ENCODE measurements around the gene GCK.

The GCK gene

DNA sequence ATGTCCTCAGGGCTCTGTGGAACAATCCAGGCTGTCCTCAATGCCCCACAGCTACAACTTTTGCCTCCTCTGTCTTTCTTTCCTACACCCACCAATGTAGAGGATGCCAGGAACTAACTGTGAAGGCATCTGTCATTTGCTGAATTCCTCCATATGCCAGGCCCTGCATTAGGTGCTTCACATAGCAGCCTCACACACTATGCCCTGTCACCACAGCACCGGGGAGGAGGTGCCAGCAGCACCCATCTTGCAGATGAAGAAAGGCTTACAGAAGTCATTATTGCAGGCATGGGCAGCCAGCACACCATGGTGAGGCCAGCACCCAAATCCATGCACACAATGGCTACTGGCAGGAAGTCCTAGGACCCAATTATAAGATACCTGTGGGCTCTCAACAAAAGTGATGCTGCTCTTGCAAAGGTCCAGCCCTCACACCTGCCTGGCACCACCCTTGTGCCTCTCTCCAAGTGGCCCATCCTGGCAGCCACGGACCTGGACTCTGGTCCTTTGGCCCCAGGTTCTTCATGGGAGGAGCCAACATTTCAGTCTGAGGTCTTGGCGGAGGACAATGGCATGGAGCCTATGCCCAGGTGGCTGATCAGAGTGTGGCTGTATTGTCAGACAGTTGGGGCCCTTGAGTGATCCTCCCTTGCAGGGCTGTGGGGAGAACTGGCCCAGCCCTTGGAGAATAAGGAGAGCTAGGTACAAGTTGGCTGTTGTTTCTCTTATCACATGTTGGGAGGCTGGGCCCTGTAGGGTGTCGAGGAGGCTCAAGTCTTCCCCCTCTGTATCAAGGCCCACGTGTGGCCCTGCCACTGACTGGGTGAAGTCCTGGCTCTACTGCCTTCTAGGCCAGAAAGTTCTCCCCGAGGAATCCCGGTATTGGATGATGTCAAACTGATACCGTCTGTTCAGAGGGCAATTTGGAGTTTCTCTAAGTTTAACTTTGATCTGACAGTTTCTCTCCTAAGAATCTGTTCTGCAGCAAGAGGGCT lies 33.8 kb downstream of the GCK start:
- H3K4me1 ChIP-seq (ENCODE audit: control insufficient read depth in 2 of 2, insufficient read depth in 2 of 2, low read length in 2 of 2), result no peaks in the 10 kb centered on the region
- H3K9ac ChIP-seq (ENCODE audit: low read depth in 1 of 2, low read length in 2 of 2), result no peak overlapping the region
- H3K27me3 ChIP-seq (ENCODE audit: control insufficient read depth in 2 of 2, insufficient read depth in 2 of 2, low read length in 2 of 2), result no peaks in the 10 kb centered on the region
- H3K27ac ChIP-seq (ENCODE audit: low read depth in 2 of 2, low read length in 2 of 2), result no peak overlapping the region
- no peaks in the 10 kb centered on the region for H3K36me3 ChIP-seq (ENCODE audit: control insufficient read depth in 2 of 2, insufficient read depth in 2 of 2, low read length in 2 of 2)
- no peak overlapping the region for H3K4me3 ChIP-seq (ENCODE audit: low read length in 2 of 2)
- H3K9me3 ChIP-seq (ENCODE audit: control insufficient read depth in 2 of 2, low read length in 2 of 2), result no peaks in the 10 kb centered on the region

DNA sequence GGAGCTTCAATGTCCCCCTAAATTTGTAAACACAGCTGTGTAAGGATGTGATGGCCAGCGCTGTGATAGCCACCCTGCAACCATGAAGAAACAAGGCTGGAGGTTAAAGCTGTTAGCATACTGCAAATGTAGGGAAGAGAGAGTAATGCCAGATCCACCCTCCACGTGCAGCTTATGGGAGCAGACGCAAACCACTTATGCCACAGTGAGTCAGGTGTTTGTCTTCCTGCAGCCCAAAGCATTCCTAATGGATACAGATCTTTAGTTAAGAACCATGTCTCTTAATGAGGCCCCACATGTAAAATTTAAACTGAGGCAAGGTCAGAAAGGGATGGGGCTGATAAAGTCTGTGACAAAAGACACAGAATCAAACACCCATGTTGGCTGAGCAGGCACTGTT lies 34.5 kb downstream of the GCK start:
- Histone ChIP-seq H3K36me3 (ENCODE audit: control insufficient read depth in 2 of 2, insufficient read depth in 2 of 2, low read length in 2 of 2) (no peaks in the 10 kb centered on the region), H3K27ac (ENCODE audit: low read depth in 2 of 2, low read length in 2 of 2) (no peak overlapping the region), H3K9me3 (ENCODE audit: control insufficient read depth in 2 of 2, low read length in 2 of 2) (no peaks in the 10 kb centered on the region), H3K4me1 (ENCODE audit: control insufficient read depth in 2 of 2, insufficient read depth in 2 of 2, low read length in 2 of 2) (no peaks in the 10 kb centered on the region), H3K27me3 (ENCODE audit: control insufficient read depth in 2 of 2, insufficient read depth in 2 of 2, low read length in 2 of 2) (no peaks in the 10 kb centered on the region), H3K4me3 (ENCODE audit: low read length in 2 of 2) (no peak overlapping the region), H3K9ac (ENCODE audit: low read depth in 1 of 2, low read length in 2 of 2) (no peak overlapping the region)

DNA sequence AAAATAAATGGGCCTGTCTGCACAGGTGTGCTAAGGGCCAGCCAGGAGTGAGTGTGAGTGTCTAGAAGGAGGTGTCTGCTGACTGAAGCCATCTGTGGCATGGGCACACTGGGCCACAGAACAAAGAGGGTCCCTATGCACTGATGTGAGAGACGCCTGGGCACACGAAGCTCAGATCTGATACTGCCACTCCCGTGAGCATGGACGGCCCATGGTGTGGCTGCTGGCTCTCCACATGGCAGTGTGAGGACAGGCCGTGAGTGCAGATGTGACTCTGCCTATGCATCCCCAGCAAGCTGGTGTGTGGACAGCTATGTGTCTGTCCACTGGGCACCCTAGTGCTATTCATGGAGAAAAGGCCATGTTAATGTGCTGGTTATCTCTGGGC lies 35.3 kb downstream of the GCK start:
- Histone ChIP-seq H3K9ac (ENCODE audit: low read depth in 1 of 2, low read length in 2 of 2) (no peak overlapping the region), H3K4me3 (ENCODE audit: low read length in 2 of 2) (no peak overlapping the region), H3K9me3 (ENCODE audit: control insufficient read depth in 2 of 2, low read length in 2 of 2) (no peaks in the 10 kb centered on the region), H3K36me3 (ENCODE audit: control insufficient read depth in 2 of 2, insufficient read depth in 2 of 2, low read length in 2 of 2) (no peaks in the 10 kb centered on the region), H3K27me3 (ENCODE audit: control insufficient read depth in 2 of 2, insufficient read depth in 2 of 2, low read length in 2 of 2) (no peaks in the 10 kb centered on the region), H3K27ac (ENCODE audit: low read depth in 2 of 2, low read length in 2 of 2) (no peak overlapping the region), H3K4me1 (ENCODE audit: control insufficient read depth in 2 of 2, insufficient read depth in 2 of 2, low read length in 2 of 2) (no peaks in the 10 kb centered on the region)

DNA sequence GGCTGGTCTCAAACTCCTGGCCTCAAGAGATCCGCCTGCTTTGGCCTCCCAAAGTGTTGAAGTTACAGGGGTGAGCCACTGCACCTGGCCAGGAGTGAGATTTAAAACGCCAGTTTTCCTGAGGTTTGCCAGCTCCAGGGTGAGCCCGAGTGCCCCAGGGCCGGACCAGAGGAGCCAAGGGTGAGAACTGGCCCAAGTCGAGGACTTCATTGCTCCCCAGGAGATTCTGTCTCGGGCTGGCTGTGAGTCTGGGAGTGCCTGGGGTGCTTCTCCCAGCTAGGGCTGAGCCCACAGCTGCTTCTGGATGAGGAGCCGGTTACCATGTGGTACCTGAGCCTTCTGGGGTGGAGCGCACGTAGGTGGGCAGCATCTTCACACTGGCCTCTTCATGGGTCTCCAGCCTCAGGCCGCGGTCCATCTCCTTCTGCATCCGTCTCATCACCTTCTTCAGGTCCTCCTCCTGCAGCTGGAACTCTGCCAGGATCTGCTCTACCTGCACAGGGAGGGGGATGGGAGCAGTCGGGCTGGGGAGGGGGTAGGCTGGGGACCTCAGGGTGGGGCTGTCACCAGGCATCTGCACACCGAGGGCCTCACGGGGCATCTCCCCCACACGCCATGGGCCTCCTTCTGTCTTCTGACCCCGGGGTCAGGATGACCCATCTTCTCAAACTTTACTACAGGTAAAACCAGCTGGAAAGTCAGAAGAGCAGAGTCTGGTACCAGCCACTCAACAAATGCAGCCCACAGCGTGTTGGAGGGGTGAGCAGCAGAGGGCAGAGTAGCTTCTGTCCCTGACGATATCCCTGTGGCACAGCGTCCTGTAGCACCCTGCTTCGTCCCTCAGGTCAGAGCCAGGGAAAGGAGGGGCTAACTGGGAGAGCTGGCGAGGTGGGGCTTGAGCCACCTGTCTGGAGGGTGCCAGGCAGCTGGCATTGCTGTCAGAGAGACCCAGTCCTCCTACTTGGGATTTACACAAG lies 36.0 kb downstream of the GCK start:
- Histone ChIP-seq H3K36me3 (ENCODE audit: control insufficient read depth in 2 of 2, insufficient read depth in 2 of 2, low read length in 2 of 2) (no peaks in the 10 kb centered on the region), H3K4me1 (ENCODE audit: control insufficient read depth in 2 of 2, insufficient read depth in 2 of 2, low read length in 2 of 2) (no peaks in the 10 kb centered on the region), H3K27ac (ENCODE audit: low read depth in 2 of 2, low read length in 2 of 2) (no peak overlapping the region), H3K4me3 (ENCODE audit: low read length in 2 of 2) (no peak overlapping the region), H3K27me3 (ENCODE audit: control insufficient read depth in 2 of 2, insufficient read depth in 2 of 2, low read length in 2 of 2) (no peaks in the 10 kb centered on the region), H3K9ac (ENCODE audit: low read depth in 1 of 2, low read length in 2 of 2) (no peak overlapping the region), H3K9me3 (ENCODE audit: control insufficient read depth in 2 of 2, low read length in 2 of 2) (no peaks in the 10 kb centered on the region)

DNA sequence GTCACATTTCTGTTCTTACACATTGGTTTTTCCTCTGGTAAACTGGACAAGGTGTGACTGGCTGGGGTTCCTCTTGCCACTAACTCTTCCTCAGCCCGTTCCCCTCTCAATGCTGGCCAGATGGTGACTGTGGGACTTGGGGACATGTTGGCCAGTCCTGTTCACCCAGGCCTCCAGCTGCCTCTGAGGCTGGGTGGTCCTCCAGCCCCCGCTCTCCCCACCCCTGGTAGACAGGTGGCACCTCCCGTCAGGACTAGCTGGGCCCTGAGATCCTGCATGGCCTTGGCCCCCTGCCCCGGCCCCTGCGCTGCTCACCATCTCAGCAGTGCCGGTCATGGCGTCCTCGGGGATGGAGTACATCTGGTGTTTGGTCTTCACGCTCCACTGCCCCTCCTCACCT lies 37.3 kb downstream of the GCK start:
- Histone ChIP-seq H3K4me1 (ENCODE audit: control insufficient read depth in 2 of 2, insufficient read depth in 2 of 2, low read length in 2 of 2) (no peaks in the 10 kb centered on the region), H3K36me3 (ENCODE audit: control insufficient read depth in 2 of 2, insufficient read depth in 2 of 2, low read length in 2 of 2) (no peaks in the 10 kb centered on the region), H3K9ac (ENCODE audit: low read depth in 1 of 2, low read length in 2 of 2) (no peak overlapping the region), H3K4me3 (ENCODE audit: low read length in 2 of 2) (no peak overlapping the region), H3K27me3 (ENCODE audit: control insufficient read depth in 2 of 2, insufficient read depth in 2 of 2, low read length in 2 of 2) (no peaks in the 10 kb centered on the region), H3K27ac (ENCODE audit: low read depth in 2 of 2, low read length in 2 of 2) (no peak overlapping the region), H3K9me3 (ENCODE audit: control insufficient read depth in 2 of 2, low read length in 2 of 2) (no peaks in the 10 kb centered on the region)

DNA sequence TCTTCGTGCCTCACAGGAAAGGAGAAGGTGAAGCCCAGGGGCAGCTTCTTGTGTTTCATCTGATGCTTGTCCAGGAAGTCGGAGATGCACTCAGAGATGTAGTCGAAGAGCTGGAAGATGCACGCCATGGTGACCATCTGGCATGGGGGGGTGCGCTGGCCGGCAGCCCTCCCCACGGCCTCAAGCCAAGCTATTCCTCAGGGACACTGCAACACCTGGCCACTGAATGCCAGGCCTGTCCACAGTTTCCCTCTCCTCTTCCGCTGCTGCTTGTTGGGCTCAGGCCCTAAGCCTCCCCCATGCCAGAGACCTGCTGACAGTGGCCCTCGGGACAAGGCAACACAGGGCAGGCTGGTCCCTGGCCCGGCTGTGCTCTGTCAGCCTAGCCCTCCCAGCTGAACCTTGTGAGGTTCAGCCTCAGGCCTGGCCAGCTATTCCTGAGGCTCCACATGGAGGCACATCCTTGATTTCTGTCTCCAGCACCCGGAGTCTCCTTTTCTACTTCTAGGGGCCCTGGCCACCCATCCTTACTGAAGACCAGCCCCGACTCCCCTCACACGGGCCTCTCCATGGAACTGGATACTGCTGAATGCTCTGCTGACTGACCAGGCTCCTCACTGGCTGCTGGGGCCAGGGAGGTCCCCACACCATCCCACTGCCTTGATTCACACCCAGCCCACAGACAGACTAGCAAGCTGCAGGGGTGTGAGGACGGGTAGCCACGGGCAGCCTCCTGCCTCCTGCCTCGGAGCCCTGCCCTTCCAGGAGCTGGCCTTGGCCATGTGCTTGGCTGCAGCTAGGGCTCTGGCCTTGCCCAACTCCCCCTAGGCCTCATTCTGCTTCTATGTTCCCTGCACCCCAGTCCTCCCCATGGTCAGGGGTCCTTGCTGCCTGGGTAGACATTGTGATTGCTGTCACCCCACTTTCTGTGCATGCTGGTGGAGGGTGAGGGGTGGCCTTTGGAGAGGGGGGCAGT lies 38.0 kb downstream of the GCK start:
- no peaks in the 10 kb centered on the region for H3K27me3 ChIP-seq (ENCODE audit: control insufficient read depth in 2 of 2, insufficient read depth in 2 of 2, low read length in 2 of 2)
- H3K9me3 ChIP-seq (ENCODE audit: control insufficient read depth in 2 of 2, low read length in 2 of 2), result no peaks in the 10 kb centered on the region
- H3K27ac ChIP-seq (ENCODE audit: low read depth in 2 of 2, low read length in 2 of 2), result no peak overlapping the region
- no peak overlapping the region for H3K4me3 ChIP-seq (ENCODE audit: low read length in 2 of 2)
- peaks cover 0 to 5% of the 10 kb centered on the region in 2 donors for H3K4me1 ChIP-seq (ENCODE audit: control insufficient read depth in 2 of 2, insufficient read depth in 2 of 2, low read length in 2 of 2)
- no peaks in the 10 kb centered on the region for H3K36me3 ChIP-seq (ENCODE audit: control insufficient read depth in 2 of 2, insufficient read depth in 2 of 2, low read length in 2 of 2)
- H3K9ac ChIP-seq (ENCODE audit: low read depth in 1 of 2, low read length in 2 of 2), result no peak overlapping the region

DNA sequence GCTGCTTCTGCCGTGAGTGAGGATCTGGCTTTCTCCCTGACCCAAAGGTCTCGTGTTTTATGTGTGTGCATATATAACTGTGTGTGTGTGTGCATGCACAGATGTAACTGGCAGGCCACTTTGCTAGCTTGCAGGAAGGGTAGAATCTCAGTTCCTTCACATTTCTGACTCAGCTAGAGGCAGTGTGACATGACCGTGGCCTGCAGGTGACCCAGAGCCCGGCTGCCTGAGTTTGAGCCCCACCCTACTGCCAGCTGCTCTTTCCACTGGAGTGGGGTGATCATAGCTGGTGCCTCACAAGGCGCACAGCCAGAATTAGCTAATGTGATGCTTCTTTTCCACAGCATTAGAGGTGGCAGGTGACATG lies 38.8 kb downstream of the GCK start:
- Histone ChIP-seq H3K4me3 (ENCODE audit: low read length in 2 of 2) (no peak overlapping the region), H3K9me3 (ENCODE audit: control insufficient read depth in 2 of 2, low read length in 2 of 2) (no peaks in the 10 kb centered on the region), H3K36me3 (ENCODE audit: control insufficient read depth in 2 of 2, insufficient read depth in 2 of 2, low read length in 2 of 2) (no peaks in the 10 kb centered on the region), H3K27me3 (ENCODE audit: control insufficient read depth in 2 of 2, insufficient read depth in 2 of 2, low read length in 2 of 2) (no peaks in the 10 kb centered on the region), H3K4me1 (ENCODE audit: control insufficient read depth in 2 of 2, insufficient read depth in 2 of 2, low read length in 2 of 2) (peaks cover 0 to 6% of the 10 kb centered on the region in 2 donors), H3K27ac (ENCODE audit: low read depth in 2 of 2, low read length in 2 of 2) (no peak overlapping the region), H3K9ac (ENCODE audit: low read depth in 1 of 2, low read length in 2 of 2) (no peak overlapping the region)

DNA sequence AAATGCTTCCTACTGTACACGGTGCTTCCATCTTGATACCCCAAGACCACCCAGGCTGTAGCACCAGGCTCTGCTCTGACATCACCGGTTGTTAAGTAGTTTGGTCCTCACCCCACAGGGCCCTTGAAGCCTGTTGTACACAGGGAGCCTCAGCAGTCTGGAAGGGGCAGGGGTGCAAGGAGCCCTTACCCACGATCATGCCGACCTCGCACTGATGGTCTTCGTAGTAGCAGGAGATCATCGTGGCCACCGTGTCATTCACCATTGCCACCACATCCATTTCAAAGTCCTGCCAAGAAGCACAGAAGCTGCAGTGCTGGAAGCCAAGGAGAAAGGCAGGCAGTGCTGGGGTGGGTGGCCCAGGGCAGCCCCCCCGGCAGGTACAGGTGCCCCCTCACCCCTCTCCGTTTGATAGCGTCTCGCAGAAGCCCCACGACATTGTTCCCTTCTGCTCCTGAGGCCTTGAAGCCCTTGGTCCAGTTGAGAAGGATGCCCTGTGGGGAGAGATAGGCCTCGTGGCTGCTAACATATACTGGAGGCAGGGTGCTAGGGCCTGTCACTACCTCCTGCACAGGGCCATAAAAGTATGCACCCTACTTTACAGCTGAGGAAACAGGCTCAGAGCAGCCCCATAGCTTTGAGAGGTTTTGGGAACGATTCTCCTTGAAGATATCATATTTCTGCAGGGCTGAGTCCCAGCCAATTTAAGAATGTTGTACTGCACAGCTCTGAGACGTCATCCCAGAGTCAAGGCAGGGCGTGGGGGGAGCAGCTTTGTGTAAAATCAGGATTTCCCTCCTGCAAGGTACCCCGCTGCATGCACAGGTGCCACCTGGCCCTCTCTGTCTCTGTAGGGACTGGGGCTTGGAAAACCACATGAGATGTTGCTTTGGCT lies 39.4 kb downstream of the GCK start:
- Histone ChIP-seq H3K9ac (ENCODE audit: low read depth in 1 of 2, low read length in 2 of 2) (no peak overlapping the region), H3K27ac (ENCODE audit: low read depth in 2 of 2, low read length in 2 of 2) (no peak overlapping the region), H3K9me3 (ENCODE audit: control insufficient read depth in 2 of 2, low read length in 2 of 2) (no peaks in the 10 kb centered on the region), H3K36me3 (ENCODE audit: control insufficient read depth in 2 of 2, insufficient read depth in 2 of 2, low read length in 2 of 2) (no peaks in the 10 kb centered on the region), H3K27me3 (ENCODE audit: control insufficient read depth in 2 of 2, insufficient read depth in 2 of 2, low read length in 2 of 2) (no peaks in the 10 kb centered on the region), H3K4me3 (ENCODE audit: low read length in 2 of 2) (no peak overlapping the region), H3K4me1 (ENCODE audit: control insufficient read depth in 2 of 2, insufficient read depth in 2 of 2, low read length in 2 of 2) (peaks cover 0 to 6% of the 10 kb centered on the region in 2 donors)
